Stimulated activated CD4-positive, alpha-beta T cell treated with anti-CD3 and anti-CD28 coated beads, Interleukin-15, amount 100 ng/mL, for 24 hours (primary cell): ENCODE results near the gene PLEKHA1.

Experiments
- DNase-seq: peaks from one replicate; pipeline ENCODE4 v3.0.0-alpha.2; 2020

PLEKHA1 gene

GRCh38 chr10:122347170-122347841 lies 27.2 kb upstream of the PLEKHA1 start:
- no peak for DNase-seq

- no peak for DNase-seq
Measured at GRCh38 chr10:122348512-122348911, 26.0 kb upstream of the PLEKHA1 start.

- DNase-seq, result no peak
Measured at GRCh38 chr10:122348935-122349361, 25.6 kb upstream of the PLEKHA1 start.

- DNase-seq, result no peak
Measured at GRCh38 chr10:122349758-122350369, 24.6 kb upstream of the PLEKHA1 start.

GRCh38 chr10:122350893-122351292 lies 23.6 kb upstream of the PLEKHA1 start:
- DNase-seq, result no peak

- DNase-seq, result no peak
Measured at GRCh38 chr10:122352817-122353525, 21.5 kb upstream of the PLEKHA1 start.

- DNase-seq, result no peak
Measured at GRCh38 chr10:122354383-122354782, 20.1 kb upstream of the PLEKHA1 start.

GRCh38 chr10:122357685-122358084 lies 16.8 kb upstream of the PLEKHA1 start:
- no peak for DNase-seq

- DNase-seq, result no peak
Measured at GRCh38 chr10:122359621-122360020, 14.9 kb upstream of the PLEKHA1 start.

- DNase-seq, result no peak
Measured at GRCh38 chr10:122361046-122361445, 13.5 kb upstream of the PLEKHA1 start.

GRCh38 chr10:122362031-122362592 lies 12.4 kb upstream of the PLEKHA1 start:
- no peak for DNase-seq

GRCh38 chr10:122362621-122363020 lies 11.9 kb upstream of the PLEKHA1 start:
- DNase-seq, result no peak

- no peak for DNase-seq
Measured at GRCh38 chr10:122363311-122363710, 11.2 kb upstream of the PLEKHA1 start.

GRCh38 chr10:122363722-122364463 lies 10.6 kb upstream of the PLEKHA1 start:
- DNase-seq, result no peak

- no peak for DNase-seq
Measured at GRCh38 chr10:122368502-122369254, 5.8 kb upstream of the PLEKHA1 start.

- DNase-seq, result no peak
Measured at GRCh38 chr10:122373108-122373507, 1.4 kb upstream of the PLEKHA1 start.

GRCh38 chr10:122373721-122374120 lies 787 bp upstream of the PLEKHA1 start:
- DNase-seq, result peak; percentile 9

GRCh38 chr10:122374859-122375678 lies 561 bp downstream of the PLEKHA1 start:
- DNase-seq, result peak; percentile 73

GRCh38 chr10:122375679-122376160 lies 1.2 kb downstream of the PLEKHA1 start:
- no peak for DNase-seq

GRCh38 chr10:122376364-122376961 lies 2.0 kb downstream of the PLEKHA1 start:
- DNase-seq, result no peak

- DNase-seq, result no peak
Measured at GRCh38 chr10:122379041-122379440, 4.5 kb downstream of the PLEKHA1 start.
